HCT116 (cell line): Measurements from ENCODE around the gene OTOP2. TPM values are rescaled to one million over a fixed set of nuclear protein-coding genes. Genes with fewer than 3 reads are reported as not detected.

Experiments used
- ATAC-seq: fragments of 200-7000 bp; cut with Tn5 transposase; 2 replicates; pipeline ENCODE4 v1.9.1; 2020; ENCODE audit warnings: mild to moderate bottlenecking, moderate library complexity
- BruUV-seq: library from RNA; stranded (reverse); fragments of 400-500 nt; replicated peaks from 2 replicates; lab custom pipeline; 2021; lab: Mats Ljungman, UMichigan
- CTCF ChIA-PET: fragments of 300-600 bp; sonication (Branson Sonifier 250); formaldehyde crosslinking; loops from one replicate; lab custom pipeline; 2021; ENCODE audit warnings: antibody characterized with exemption; lab: Charles Lee
- POLR2A ChIA-PET: fragments of 300-600, 350-600 bp; sonication (Branson Sonifier 250); formaldehyde crosslinking; loops from one replicate; lab custom pipeline; 2021; ENCODE audit warnings: antibody characterized with exemption; lab: Charles Lee
- RAD21 ChIA-PET, 2 experiments: fragments of 300-600 bp; sonication (Branson Sonifier 250); formaldehyde crosslinking; loops; one replicate each; lab custom pipeline; 2023; ENCODE audit warnings: low total read pairs in 2 of 2; ENCODE audit not compliant: uncharacterized antibody in 2 of 2, unreplicated experiment in 2 of 2, low non-redundant PET in 1 of 2; lab: Charles Lee
- DNase-seq: peaks from one replicate; pipeline ENCODE4 v3.0.0-alpha.2; 2010; ENCODE audit warnings: low read depth, low spot score
- H2AFZ ChIP-seq: fragments of 200-600 bp; shearing (Covaris generic), sonication (generic); 2 replicates; pipeline ENCODE4 v1.6.1; 2017; ENCODE audit warnings: low read depth, mixed run types, mixed read lengths, antibody characterized with exemption, low read length; ENCODE audit not compliant: poor library complexity, severe bottlenecking
- H3K27ac ChIP-seq: 2 replicates; pipeline ENCODE4 v1.5.1; 2012; ENCODE audit warnings: low read depth, low read length
- H3K27me3 ChIP-seq: fragments of 200-600 bp; sonication (generic); 2 replicates; pipeline ENCODE4 v1.6.1; 2016; ENCODE audit warnings: mixed run types, low read length, mixed read lengths; ENCODE audit not compliant: insufficient read depth
- H3K36me3 ChIP-seq, 2 experiments: fragments of 200-500 bp in 1 of 2; fragments of 200-600 bp in 1 of 2; sonication (Bioruptor generic) in 1 of 2; sonication (generic) in 1 of 2; 2 replicates each; pipeline versions ENCODE4 v1.5.1 to v1.6.1; 2014 to 2016; ENCODE audit warnings: low read length in 2 of 2, inconsistent platforms in 1 of 2, mixed read lengths in 1 of 2, mixed run types in 1 of 2; ENCODE audit not compliant: insufficient read depth in 2 of 2, control insufficient read depth in 1 of 2
- H3K4me1 ChIP-seq, 2 experiments: fragments of 200-600 bp in 1 of 2; sonication (generic) in 1 of 2; 2 replicates each; pipeline versions ENCODE4 v1.5.1 to v1.6.1; 2012 to 2017; ENCODE audit warnings: low read length in 2 of 2, inconsistent platforms in 1 of 2, mild to moderate bottlenecking in 1 of 2, mixed read lengths in 1 of 2, mixed run types in 1 of 2, moderate library complexity in 1 of 2; ENCODE audit not compliant: insufficient read depth in 2 of 2, control insufficient read depth in 1 of 2
- H3K4me2 ChIP-seq: fragments of 200-600 bp; sonication (generic); 2 replicates; pipeline ENCODE4 v1.6.1; 2017; ENCODE audit warnings: mixed run types, low read length, mixed read lengths
- H3K4me3 ChIP-seq, 2 experiments: fragments of 200-600 bp in 1 of 2; sonication (generic) in 1 of 2; replicated peaks in 1 of 2; 2 replicates each; pipeline ENCODE4 v1.5.1; 2011 to 2016; ENCODE audit warnings: low read length in 2 of 2, control low read depth in 1 of 2, low read depth in 1 of 2, mild to moderate bottlenecking in 1 of 2, mixed read lengths in 1 of 2, mixed run types in 1 of 2
- H3K79me2 ChIP-seq: fragments of 200-600 bp; sonication (generic); 2 replicates; pipeline ENCODE4 v1.6.1; 2017; ENCODE audit warnings: mild to moderate bottlenecking, mixed run types, low read length, moderate library complexity, mixed read lengths; ENCODE audit not compliant: insufficient read depth
- H3K9ac ChIP-seq: fragments of 200-600 bp; sonication (generic); 2 replicates; pipeline ENCODE4 v1.6.1; 2016; ENCODE audit warnings: low read length, mixed read lengths
- H3K9me2 ChIP-seq: fragments of 200-600 bp; sonication (generic), shearing (Covaris generic); 2 replicates; pipeline ENCODE4 v1.6.1; 2017; ENCODE audit warnings: mixed run types, mild to moderate bottlenecking, moderate library complexity; ENCODE audit not compliant: insufficient read depth
- H3K9me3 ChIP-seq, 2 experiments: fragments of 200-500 bp in 1 of 2; fragments of 200-600 bp in 1 of 2; sonication (Bioruptor generic) in 1 of 2; sonication (generic) in 1 of 2; 2 replicates each; pipeline ENCODE4 v1.6.1; 2014 to 2017; ENCODE audit warnings: low read length in 2 of 2, mixed read lengths in 2 of 2, inconsistent platforms in 1 of 2, low read depth in 1 of 2, mild to moderate bottlenecking in 1 of 2, mixed run types in 1 of 2, moderate library complexity in 1 of 2; ENCODE audit not compliant: control insufficient read depth in 1 of 2, insufficient read depth in 1 of 2
- H4K20me1 ChIP-seq: fragments of 200-600 bp; sonication (generic), shearing (Covaris generic); 2 replicates; pipeline ENCODE4 v1.6.1; 2017; ENCODE audit warnings: mixed run types, mild to moderate bottlenecking, moderate library complexity; ENCODE audit not compliant: insufficient read depth
- CTCF ChIP-seq, 3 experiments: fragments of 200-600 bp in 1 of 3; sonication (generic) in 1 of 3; IDR thresholded peaks in 2 of 3; conservative IDR thresholded peaks in 1 of 3; 2 replicates each; pipeline ENCODE4 v1.5.1; 2012 to 2017; ENCODE audit warnings: low read depth in 2 of 3, low read length in 2 of 3, antibody characterized with exemption in 1 of 3, borderline replicate concordance in 1 of 3, control low read depth in 1 of 3, mild to moderate bottlenecking in 1 of 3, mixed read lengths in 1 of 3, mixed run types in 1 of 3, moderate library complexity in 1 of 3; ENCODE audit not compliant: insufficient read depth in 1 of 3
- EZH2 ChIP-seq: fragments of 200-600 bp; sonication (generic); IDR thresholded peaks from 2 replicates; pipeline ENCODE4 v1.6.1; 2017; ENCODE audit warnings: antibody characterized with exemption, mixed run types
- YY1 ChIP-seq: IDR thresholded peaks from 2 replicates; pipeline ENCODE4 v1.6.1; 2011; ENCODE audit warnings: low read length, low read depth, moderate library complexity, mild to moderate bottlenecking; ENCODE audit not compliant: insufficient replicate concordance; ENCODE audit errors: extremely low read depth
- ZFX ChIP-seq: fragments of 450-650 bp; IDR thresholded peaks from 2 replicates; pipeline ENCODE4 v1.6.1; 2017
- intact Hi-C: fragments of 100-400 bp; cut with micrococcal nuclease; formaldehyde crosslinking; loops from 2 replicates; pipeline ENCODE4 v1.10.0; 2022
- total RNA-seq: library from RNA; stranded (reverse); gene quantifications from one replicate; pipeline ENCODE4 v1.2.1, GENCODE V29; 2021; ENCODE audit not compliant: unreplicated experiment

OTOP2 gene
- total RNA-seq, 1 experiment from 2014 or later: not detected

GRCh38 chr17:74890554-74890953 lies 33.5 kb upstream of the OTOP2 start:
- H3K9ac ChIP-seq: no peak overlapping the region
- no peak for DNase-seq

GRCh38 chr17:74892013-74892841 lies 31.8 kb upstream of the OTOP2 start:
- Histone ChIP-seq H3K79me2 (no peaks in the 10 kb centered on the region), H3K4me1 (no peaks in the 10 kb centered on the region), H3K9me2 (no peaks in the 10 kb centered on the region), H3K4me2 (no peak overlapping the region), H3K27me3 (peaks cover 6% of the 10 kb centered on the region; the same call in 1 of the 2 replicates), H3K4me3 (no peak overlapping the region), H3K9ac (no peak overlapping the region), H2AFZ (no peak overlapping the region), H3K9me3 (no peaks in the 10 kb centered on the region), H3K36me3 (no peaks in the 10 kb centered on the region), H4K20me1 (no peaks in the 10 kb centered on the region), H3K27ac (no peak overlapping the region; the same call in 1 of the 2 replicates)
- no peak for DNase-seq
- TF ChIP-seq CTCF (IDR thresholded peaks at IDR 0.05 in 2 of 3, conservative IDR thresholded peaks at IDR 0.05 in 1 of 3; ENCODE audit: borderline replicate concordance in 1 of 3, insufficient read depth in 1 of 3, low read depth in 2 of 3, low read length in 2 of 3): peak in 1 of 3 experiments; percentile 39; a peak in 2 of 6 replicates
- TF ChIP-seq YY1: no peak
- ChIA-PET POLR2A (no interaction called here), RAD21 (no interaction called here), CTCF (no interaction called here)
- intact Hi-C loops: no loop called here
- peak; percentile 58; the same call in 1 of the 2 replicates for ATAC-seq
- no TSS peak for BruUV-seq

More at GRCh38 chr17:74890554-74890953, 33.5 kb upstream of the OTOP2 start:
- no peaks in the 10 kb centered on the region for H3K27me3 ChIP-seq
- H2AFZ ChIP-seq: no peak overlapping the region
- BruUV-seq: no TSS peak
- H3K79me2 ChIP-seq: no peaks in the 10 kb centered on the region
- no peak overlapping the region for H3K4me3 ChIP-seq
- no peaks in the 10 kb centered on the region for H4K20me1 ChIP-seq
- POLR2A ChIA-PET: interaction anchor here (1.0 kb wide), 1 partner anchor 17 kb away, joined by 5 read pairs; the partner anchor contains the start of gene FDXR
- H3K27ac ChIP-seq: no peak overlapping the region
- no peaks in the 10 kb centered on the region for H3K9me2 ChIP-seq
- CTCF ChIA-PET: no interaction called here
- H3K9me3 ChIP-seq: no peaks in the 10 kb centered on the region
- H3K4me2 ChIP-seq: no peak overlapping the region
- TF ChIP-seq EZH2 (no peak), ZFX (no peak)
- RAD21 ChIA-PET: no interaction called here
- intact Hi-C loops: no loop called here
- no peaks in the 10 kb centered on the region for H3K4me1 ChIP-seq
- ATAC-seq: no peak
- no peaks in the 10 kb centered on the region for H3K36me3 ChIP-seq
